Endodermal cell (in vitro differentiated cells): ENCODE data around the gene ZBTB39. TPM values are rescaled to one million over a fixed set of nuclear protein-coding genes. Genes with fewer than 3 reads are reported as not detected.

Experiments used
- DNase-seq: peaks from one replicate; pipeline ENCODE4 v3.0.0-alpha.2; 2017
- H3K27ac ChIP-seq: 2 replicates; pipeline ENCODE4 v1.5.1; 2013; ENCODE audit warnings: mild to moderate bottlenecking, low read depth, low read length, moderate library complexity
- H3K27me3 ChIP-seq: 2 replicates; pipeline ENCODE4 v1.6.1; 2013; ENCODE audit warnings: mild to moderate bottlenecking, low read length, moderate library complexity; ENCODE audit not compliant: insufficient read depth, control insufficient read depth, poor library complexity, severe bottlenecking
- H3K36me3 ChIP-seq: 2 replicates; pipeline ENCODE4 v1.7.0; 2013; ENCODE audit warnings: mild to moderate bottlenecking, low read length, moderate library complexity; ENCODE audit not compliant: control insufficient read depth, insufficient read depth
- H3K4me1 ChIP-seq: one replicate; pipeline ENCODE4 v1.7.0; 2013; ENCODE audit warnings: low read length; ENCODE audit not compliant: control insufficient read depth, insufficient read depth
- H3K4me3 ChIP-seq: 2 replicates; pipeline ENCODE4 v1.5.1; 2013; ENCODE audit warnings: mild to moderate bottlenecking, low read length, moderate library complexity
- H3K9ac ChIP-seq: 2 replicates; pipeline ENCODE4 v1.6.1; 2013; ENCODE audit warnings: mild to moderate bottlenecking, low read length, moderate library complexity; ENCODE audit not compliant: poor library complexity, severe bottlenecking; ENCODE audit errors: extremely low read depth
- H3K9me3 ChIP-seq: 2 replicates; pipeline ENCODE4 v1.6.1; 2013; ENCODE audit warnings: mild to moderate bottlenecking, low read length, moderate library complexity; ENCODE audit not compliant: control insufficient read depth
- H3K27ac Mint-ChIP-seq: 2 replicates; pipeline ENCODE4 v1.8.0; 2020; ENCODE audit warnings: mixed read lengths
- H3K27me3 Mint-ChIP-seq: 2 replicates; pipeline ENCODE4 v1.8.0; 2021; ENCODE audit warnings: mild to moderate bottlenecking, mixed read lengths; ENCODE audit not compliant: insufficient read depth
- H3K36me3 Mint-ChIP-seq: 2 replicates; pipeline ENCODE4 v1.8.0; 2020; ENCODE audit warnings: low read depth, mixed read lengths
- H3K4me1 Mint-ChIP-seq: 2 replicates; pipeline ENCODE4 v1.8.0; 2020; ENCODE audit warnings: mixed read lengths
- H3K4me3 Mint-ChIP-seq: 2 replicates; pipeline ENCODE4 v1.8.0; 2020; ENCODE audit warnings: mild to moderate bottlenecking, moderate library complexity, mixed read lengths
- H3K9me3 Mint-ChIP-seq: 2 replicates; pipeline ENCODE4 v1.8.0; 2020; ENCODE audit warnings: mild to moderate bottlenecking, mixed read lengths
- CTCF ChIP-seq: fragments of 200-600 bp; sonication (generic); conservative IDR thresholded peaks from 2 replicates; pipeline ENCODE4 v1.5.0; 2021; ENCODE audit warnings: antibody characterized with exemption, mild to moderate bottlenecking
- whole genome bisulfite sequencing, 2 experiments: methylation state at CpG; one replicate each; pipeline versions ENCODE4 v1.1.5 to v1.1.7; 2013; ENCODE audit warnings: missing lambda C conversion rate in 2 of 2, mixed read lengths in 1 of 2; ENCODE audit not compliant: insufficient coverage in 1 of 2, insufficient read length in 1 of 2; 5-methylcytosine and 5-hydroxymethylcytosine counted together
- total RNA-seq, 2 donors: library from RNA; stranded (reverse); fragmentation: NEBNext Ultra II Directional in 1 of 2; extraction: Animal tissue kit (Norgen Biotek cat#: 25700) in 1 of 2; gene quantifications; 2 replicates in 1 of 2; 3 replicates in 1 of 2; pipeline ENCODE4 v1.2.1, GENCODE V29; 2021

ZBTB39 gene
- total RNA-seq, 2 donors from 2014 or later, result 22.1 to 25.7 TPM

- WGBS, 2 experiments, result 67% methylated on average over 1 of the region's 1 CpG; no CpG with 5 or more reads in 1 of the 2 experiments
- peak; percentile 36 for TF ChIP-seq CTCF
- Mint-ChIP-seq H3K4me1 (peaks cover 16% of the 10 kb centered on the region), H3K36me3 (peaks cover 1% of the 10 kb centered on the region), H3K27me3 (peaks cover 61% of the 10 kb centered on the region), H3K27ac (no peak overlapping the region), H3K9me3 (no peaks in the 10 kb centered on the region), H3K4me3 (no peak overlapping the region)
- H3K4me1 ChIP-seq, result peaks cover 4% of the 10 kb centered on the region
- no peak overlapping the region for H3K9ac ChIP-seq
- H3K9me3 ChIP-seq, result no peaks in the 10 kb centered on the region
- peaks cover 63% of the 10 kb centered on the region for H3K27me3 ChIP-seq
- no peak overlapping the region for H3K4me3 ChIP-seq
- peak; percentile 60 for DNase-seq
- no peak overlapping the region for H3K27ac ChIP-seq
- H3K36me3 ChIP-seq, result no peaks in the 10 kb centered on the region
These were observed 42.2 kb upstream of the ZBTB39 start for GRCh38 chr12:57048423-57049118.

GRCh38 chr12:57047981-57048380 is 41.6 kb upstream of the ZBTB39 start:
- Histone ChIP-seq H3K27ac (no peak overlapping the region), H3K27me3 (peaks cover 68% of the 10 kb centered on the region), H3K9me3 (no peaks in the 10 kb centered on the region), H3K36me3 (no peaks in the 10 kb centered on the region), H3K4me3 (no peak overlapping the region), H3K9ac (no peak overlapping the region), H3K4me1 (peaks cover 4% of the 10 kb centered on the region)
- H3K4me1 Mint-ChIP-seq, result peaks cover 16% of the 10 kb centered on the region
- no peak overlapping the region for H3K27ac Mint-ChIP-seq
- no peak for DNase-seq
- TF ChIP-seq CTCF, result no peak
- H3K27me3 Mint-ChIP-seq, result peaks cover 66% of the 10 kb centered on the region
- WGBS, 2 experiments, result 87% methylated on average over 1 of the region's 1 CpG; no CpG with 5 or more reads in 1 of the 2 experiments
- H3K36me3 Mint-ChIP-seq, result no peaks in the 10 kb centered on the region
- H3K9me3 Mint-ChIP-seq, result no peaks in the 10 kb centered on the region
- no peak overlapping the region for H3K4me3 Mint-ChIP-seq

- no peak overlapping the region for H3K4me3 Mint-ChIP-seq
- no peak overlapping the region for H3K27ac Mint-ChIP-seq
- Histone ChIP-seq H3K27ac (no peak overlapping the region), H3K36me3 (no peaks in the 10 kb centered on the region), H3K9me3 (no peaks in the 10 kb centered on the region), H3K9ac (no peak overlapping the region), H3K27me3 (peaks cover 73% of the 10 kb centered on the region), H3K4me3 (no peak overlapping the region), H3K4me1 (peaks cover 4% of the 10 kb centered on the region)
- peaks cover 16% of the 10 kb centered on the region for H3K4me1 Mint-ChIP-seq
- no peaks in the 10 kb centered on the region for H3K36me3 Mint-ChIP-seq
- H3K9me3 Mint-ChIP-seq, result no peaks in the 10 kb centered on the region
- WGBS, 2 experiments, result 89 to 91% methylated on average over 7 to 10 of the region's 10 CpGs
- TF ChIP-seq CTCF, result no peak
- H3K27me3 Mint-ChIP-seq, result peaks cover 62% of the 10 kb centered on the region
- peak; percentile 36 for DNase-seq
These were observed 40.9 kb upstream of the ZBTB39 start for GRCh38 chr12:57046947-57047890.
